Measurements from ENCODE around the gene GALNT15.

- no peak for TF ChIP-seq EZH2 (IDR thresholded peaks at IDR 0.05; ENCODE audit: insufficient read depth, poor library complexity, severe bottlenecking)
- TF ChIP-seq EZH2phosphoT487 (IDR thresholded peaks at IDR 0.05; ENCODE audit: insufficient read depth, low read depth) = no peak
Measured at GRCh38 chr3:16239086-16239770, 64.7 kb downstream of the GALNT15 start.
